ENCODE results near the gene ANXA8L1.
"Not testable (repeated sequence)": the region's sequence is repeated elsewhere in the genome, so short reads cannot be mapped to it uniquely, and the experiment has no call there.

The ANXA8L1 gene

DNA sequence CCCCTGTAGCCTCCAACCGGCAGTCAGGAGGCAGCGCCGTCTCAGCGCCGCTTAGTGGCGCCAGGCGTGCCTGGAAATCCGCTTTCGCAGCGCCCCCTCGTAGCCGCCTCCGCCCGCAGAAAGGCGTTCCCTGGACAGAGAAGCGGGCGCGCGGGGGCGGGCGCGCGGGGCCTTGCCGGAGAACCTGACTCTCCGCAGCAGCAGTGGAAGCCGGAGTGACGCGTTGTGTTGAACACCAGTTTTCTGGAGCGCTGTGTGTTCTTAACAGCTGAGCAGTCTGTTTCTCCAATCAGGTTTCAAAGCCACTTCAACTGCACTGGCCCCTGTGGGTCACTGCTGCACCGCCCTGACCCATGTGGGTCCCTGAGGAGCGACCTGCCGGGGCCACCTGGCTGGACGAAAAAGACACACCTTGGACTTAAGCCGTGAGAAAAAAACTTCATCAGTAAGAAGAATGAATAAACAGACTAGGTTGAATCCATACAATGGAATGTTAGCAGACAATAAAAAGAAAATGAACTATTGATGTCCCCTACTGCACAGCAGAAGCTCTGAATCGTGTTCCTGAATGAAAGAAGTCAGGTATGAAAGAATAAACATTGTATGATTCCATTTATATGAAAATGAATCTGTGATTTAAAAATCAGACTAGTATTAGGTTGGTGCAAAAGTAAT, 22.8 kb downstream of the ANXA8L1 start:
- peak overlapping the region; percentile 31 for H3K4me3 ChIP-seq (ENCODE audit: low read depth, low read length)
- CTCF ChIA-PET; H3K36me3 ChIP-seq (ENCODE audit: control insufficient read depth in 2 of 2, insufficient read depth in 1 of 2, low read length in 2 of 2); H3K9me3 ChIP-seq (ENCODE audit: control insufficient read depth, insufficient read depth, low read depth, low read length); H3K4me1 ChIP-seq (ENCODE audit: control insufficient read depth, insufficient read depth, low read length); H3K27ac ChIP-seq (ENCODE audit: extremely low read depth, low read depth, low read length); POLR2A ChIA-PET: not testable (repeated sequence)
- TF ChIP-seq ZBTB8A (tag by site-specific recombination; IDR thresholded peaks at IDR 0.05), result peak; percentile 68; the same call in 1 of the 2 replicates
- TF ChIP-seq, protein P1, sequence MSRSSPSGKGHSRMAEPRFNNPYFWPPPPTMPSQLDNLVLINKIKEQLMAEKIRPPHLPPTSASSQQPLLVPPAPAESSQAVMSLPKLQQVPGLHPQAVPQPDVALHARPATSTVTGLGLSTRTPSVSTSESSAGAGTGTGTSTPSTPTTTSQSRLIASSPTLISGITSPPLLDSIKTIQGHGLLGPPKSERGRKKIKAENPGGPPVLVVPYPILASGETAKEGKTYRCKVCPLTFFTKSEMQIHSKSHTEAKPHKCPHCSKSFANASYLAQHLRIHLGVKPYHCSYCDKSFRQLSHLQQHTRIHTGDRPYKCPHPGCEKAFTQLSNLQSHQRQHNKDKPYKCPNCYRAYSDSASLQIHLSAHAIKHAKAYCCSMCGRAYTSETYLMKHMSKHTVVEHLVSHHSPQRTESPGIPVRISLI (tag by site-specific recombination; IDR thresholded peaks at IDR 0.05), result 0 out of 2 replicates have a peak, but pooled peaks have one; percentile 22
- TF ChIP-seq ZNF335 (tag by site-specific recombination; conservative IDR thresholded peaks at IDR 0.05), result peak; percentile 61
- TF ChIP-seq, protein P2, sequence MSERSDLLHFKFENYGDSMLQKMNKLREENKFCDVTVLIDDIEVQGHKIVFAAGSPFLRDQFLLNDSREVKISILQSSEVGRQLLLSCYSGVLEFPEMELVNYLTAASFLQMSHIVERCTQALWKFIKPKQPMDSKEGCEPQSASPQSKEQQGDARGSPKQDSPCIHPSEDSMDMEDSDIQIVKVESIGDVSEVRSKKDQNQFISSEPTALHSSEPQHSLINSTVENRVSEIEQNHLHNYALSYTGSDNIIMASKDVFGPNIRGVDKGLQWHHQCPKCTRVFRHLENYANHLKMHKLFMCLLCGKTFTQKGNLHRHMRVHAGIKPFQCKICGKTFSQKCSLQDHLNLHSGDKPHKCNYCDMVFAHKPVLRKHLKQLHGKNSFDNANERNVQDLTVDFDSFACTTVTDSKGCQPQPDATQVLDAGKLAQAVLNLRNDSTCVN (tag by site-specific recombination; optimal IDR thresholded peaks at IDR 0.05), result peak; percentile 30

DNA sequence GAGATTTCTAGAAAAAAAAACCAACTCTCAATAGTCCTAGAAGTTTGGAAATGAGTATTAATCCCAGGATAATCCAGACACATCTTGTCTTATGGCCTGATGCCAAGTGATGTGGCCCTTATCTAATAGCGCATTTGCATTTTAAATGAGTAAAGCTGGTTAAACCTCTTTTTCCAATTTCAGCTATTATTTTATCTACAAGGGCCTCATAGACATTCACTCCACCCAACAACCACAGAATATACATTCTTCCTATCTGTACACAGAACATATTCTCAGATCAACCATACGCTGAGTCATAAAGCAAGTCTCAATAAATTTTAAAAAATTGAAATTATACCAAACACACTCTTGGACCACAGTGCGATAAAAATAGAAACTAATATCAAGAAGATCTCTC, 34.0 kb downstream of the ANXA8L1 start:
- H3K4me1 ChIP-seq (ENCODE audit: control insufficient read depth, insufficient read depth, low read length); H3K36me3 ChIP-seq (ENCODE audit: control insufficient read depth in 2 of 2, insufficient read depth in 1 of 2, low read length in 2 of 2); H3K4me3 ChIP-seq (ENCODE audit: low read depth, low read length); CTCF ChIA-PET; H3K27ac ChIP-seq (ENCODE audit: extremely low read depth, low read depth, low read length); POLR2A ChIA-PET; H3K9me3 ChIP-seq (ENCODE audit: control insufficient read depth, insufficient read depth, low read depth, low read length): not testable (repeated sequence)

DNA sequence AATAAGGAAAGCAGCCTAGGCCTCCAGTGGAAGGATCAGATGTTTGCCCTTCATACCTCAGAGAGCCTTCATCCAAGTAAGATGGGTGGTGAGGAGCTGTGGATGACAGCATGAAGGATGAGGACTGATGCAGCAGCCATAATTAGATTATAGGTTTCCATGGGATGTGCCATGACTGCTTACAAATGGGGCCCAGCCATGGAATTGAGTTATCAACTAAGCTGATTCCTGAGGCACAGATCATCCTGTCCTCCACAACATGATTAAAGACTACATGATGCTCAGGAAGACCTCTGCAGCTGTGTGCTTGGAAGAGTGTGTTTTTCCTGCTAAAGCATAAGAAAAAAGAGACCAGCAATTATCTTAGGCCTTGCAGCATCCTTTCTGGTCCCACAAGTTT, 35.5 kb downstream of the ANXA8L1 start:
- CTCF ChIA-PET; H3K36me3 ChIP-seq (ENCODE audit: control insufficient read depth in 2 of 2, insufficient read depth in 1 of 2, low read length in 2 of 2); POLR2A ChIA-PET; H3K27ac ChIP-seq (ENCODE audit: extremely low read depth, low read depth, low read length); H3K4me1 ChIP-seq (ENCODE audit: control insufficient read depth, insufficient read depth, low read length); H3K9me3 ChIP-seq (ENCODE audit: control insufficient read depth, insufficient read depth, low read depth, low read length); H3K4me3 ChIP-seq (ENCODE audit: low read depth, low read length): not testable (repeated sequence)

DNA sequence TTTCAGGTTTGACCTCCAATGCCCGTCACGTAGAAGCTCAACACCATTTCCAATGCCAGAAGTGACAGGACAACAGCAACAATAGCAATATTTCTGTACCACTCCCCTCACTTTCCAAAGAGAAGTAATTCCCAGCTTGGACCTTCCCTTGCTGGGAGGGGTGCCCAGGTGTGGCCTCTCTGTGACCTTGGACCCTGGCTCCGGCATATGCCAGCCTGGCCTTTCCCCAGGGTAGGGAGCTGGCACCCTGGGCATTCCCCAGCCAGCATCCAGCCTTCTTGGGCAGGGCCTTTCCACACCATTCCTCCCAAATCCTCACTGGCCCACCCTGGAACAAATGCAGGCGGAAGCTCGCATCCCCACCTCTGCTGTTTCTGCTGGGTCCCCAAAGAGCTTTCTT, 37.1 kb downstream of the ANXA8L1 start:
- H3K36me3 ChIP-seq (ENCODE audit: control insufficient read depth in 2 of 2, insufficient read depth in 1 of 2, low read length in 2 of 2); H3K27ac ChIP-seq (ENCODE audit: extremely low read depth, low read depth, low read length); POLR2A ChIA-PET; CTCF ChIA-PET; H3K9me3 ChIP-seq (ENCODE audit: control insufficient read depth, insufficient read depth, low read depth, low read length); H3K4me3 ChIP-seq (ENCODE audit: low read depth, low read length); H3K4me1 ChIP-seq (ENCODE audit: control insufficient read depth, insufficient read depth, low read length): not testable (repeated sequence)

DNA sequence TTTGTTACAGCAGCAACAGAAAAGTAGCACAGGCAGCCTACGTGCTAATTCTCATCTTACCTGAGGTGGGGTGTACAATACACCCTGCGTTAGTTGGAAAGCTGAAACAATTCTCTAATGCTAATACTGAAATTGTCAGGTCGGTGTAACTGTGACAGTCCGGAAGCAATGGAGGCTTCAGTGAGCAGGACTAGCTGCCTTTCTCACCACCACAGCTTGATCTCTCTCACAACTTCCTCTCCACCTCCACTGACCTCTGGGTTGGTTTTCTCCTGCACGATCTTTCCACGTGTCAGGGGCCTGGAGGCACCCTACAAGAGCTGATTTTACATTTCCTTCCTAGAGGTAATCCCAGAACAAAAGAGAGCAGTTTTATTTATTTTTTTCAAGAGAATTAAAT, 39.7 kb downstream of the ANXA8L1 start:
- CTCF ChIA-PET; H3K4me3 ChIP-seq (ENCODE audit: low read depth, low read length); H3K9me3 ChIP-seq (ENCODE audit: control insufficient read depth, insufficient read depth, low read depth, low read length); H3K36me3 ChIP-seq (ENCODE audit: control insufficient read depth in 2 of 2, insufficient read depth in 1 of 2, low read length in 2 of 2); POLR2A ChIA-PET; H3K27ac ChIP-seq (ENCODE audit: extremely low read depth, low read depth, low read length); H3K4me1 ChIP-seq (ENCODE audit: control insufficient read depth, insufficient read depth, low read length): not testable (repeated sequence)

DNA sequence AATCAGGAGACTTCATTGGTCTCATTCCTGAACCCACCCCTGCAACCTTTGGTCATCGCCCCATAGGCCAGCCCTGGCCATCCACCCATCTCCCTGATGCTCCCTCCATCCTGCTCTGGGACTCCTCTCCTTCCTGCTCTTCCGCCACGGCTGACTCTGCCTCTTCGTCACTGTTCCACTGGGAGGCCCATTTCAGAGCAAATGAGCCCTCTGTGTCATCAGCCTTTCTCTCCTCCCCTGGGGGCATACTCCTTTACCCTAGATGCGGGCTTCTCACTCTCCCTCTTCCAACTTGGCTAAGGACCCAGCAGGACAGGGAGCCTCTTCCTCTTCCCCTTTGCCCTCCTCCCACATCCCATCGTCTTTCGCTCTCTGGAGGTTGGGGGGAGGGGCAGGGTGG, 42.7 kb downstream of the ANXA8L1 start:
- POLR2A ChIA-PET; H3K4me3 ChIP-seq (ENCODE audit: low read depth, low read length); H3K36me3 ChIP-seq (ENCODE audit: control insufficient read depth in 2 of 2, insufficient read depth in 1 of 2, low read length in 2 of 2); H3K27ac ChIP-seq (ENCODE audit: extremely low read depth, low read depth, low read length); H3K9me3 ChIP-seq (ENCODE audit: control insufficient read depth, insufficient read depth, low read depth, low read length); CTCF ChIA-PET; H3K4me1 ChIP-seq (ENCODE audit: control insufficient read depth, insufficient read depth, low read length): not testable (repeated sequence)

DNA sequence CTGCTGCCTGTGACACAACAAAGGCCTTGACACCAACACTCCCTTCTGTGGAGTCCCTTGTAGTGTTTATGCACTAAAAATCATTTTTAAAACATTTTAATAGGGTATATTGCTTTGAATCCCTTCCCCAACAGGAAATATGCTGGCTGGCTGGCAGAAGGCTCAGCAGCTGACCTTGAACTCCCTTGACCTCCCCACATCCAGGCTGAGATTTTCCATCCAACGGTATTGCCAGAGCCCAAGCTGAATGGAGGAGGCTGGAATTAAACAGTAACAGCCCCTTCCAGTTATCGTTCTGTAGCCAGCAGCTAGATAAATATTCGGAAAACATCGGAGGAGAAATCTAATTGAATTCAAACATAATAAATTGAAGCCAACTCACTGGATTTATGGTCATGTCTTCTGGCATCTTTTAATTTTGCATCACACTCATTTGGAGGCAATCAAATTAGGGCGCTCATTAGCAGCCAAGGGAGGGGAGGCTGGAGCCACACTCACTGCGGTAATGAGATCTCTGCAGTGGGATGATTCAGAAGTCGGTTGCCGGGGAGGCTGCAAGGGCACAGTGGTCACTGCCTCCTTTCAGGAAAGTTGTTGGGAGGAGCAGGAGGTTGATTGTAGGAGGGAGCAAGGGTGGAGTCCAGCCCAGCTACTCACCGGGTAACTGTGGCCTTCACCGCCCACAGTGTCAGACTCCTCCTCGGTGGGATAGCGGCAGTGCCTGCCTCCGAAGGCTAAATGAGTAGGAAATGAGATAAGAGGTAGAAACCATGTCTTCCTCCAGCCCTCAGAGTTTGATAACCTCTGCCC, 44.2 kb downstream of the ANXA8L1 start:
- H3K4me3 ChIP-seq (ENCODE audit: low read depth, low read length); POLR2A ChIA-PET; H3K27ac ChIP-seq (ENCODE audit: extremely low read depth, low read depth, low read length); H3K9me3 ChIP-seq (ENCODE audit: control insufficient read depth, insufficient read depth, low read depth, low read length); H3K36me3 ChIP-seq (ENCODE audit: control insufficient read depth in 2 of 2, insufficient read depth in 1 of 2, low read length in 2 of 2); CTCF ChIA-PET; H3K4me1 ChIP-seq (ENCODE audit: control insufficient read depth, insufficient read depth, low read length): not testable (repeated sequence)

DNA sequence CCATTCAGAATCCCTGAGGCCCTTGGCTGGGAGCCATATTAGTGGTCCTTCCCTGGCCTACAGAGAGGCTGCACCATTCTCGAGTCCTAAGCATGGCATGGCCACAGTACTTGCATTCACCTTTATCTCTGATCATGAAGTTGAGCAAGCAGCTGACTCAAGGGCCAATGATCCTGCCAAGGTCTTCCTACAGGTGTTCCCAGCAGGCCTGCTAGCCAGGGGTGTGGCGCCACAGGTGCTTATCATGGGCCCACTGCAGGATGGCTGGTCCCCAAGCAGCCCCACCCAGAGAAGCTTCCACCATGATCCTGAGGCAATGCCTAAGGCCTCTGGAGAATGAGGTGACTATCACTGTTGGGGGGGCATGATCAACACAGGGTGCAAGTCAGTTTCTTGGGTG, 48.0 kb downstream of the ANXA8L1 start:
- H3K9me3 ChIP-seq (ENCODE audit: control insufficient read depth, insufficient read depth, low read depth, low read length); H3K36me3 ChIP-seq (ENCODE audit: control insufficient read depth in 2 of 2, insufficient read depth in 1 of 2, low read length in 2 of 2); CTCF ChIA-PET; POLR2A ChIA-PET; H3K4me1 ChIP-seq (ENCODE audit: control insufficient read depth, insufficient read depth, low read length); H3K27ac ChIP-seq (ENCODE audit: extremely low read depth, low read depth, low read length); H3K4me3 ChIP-seq (ENCODE audit: low read depth, low read length): not testable (repeated sequence)

DNA sequence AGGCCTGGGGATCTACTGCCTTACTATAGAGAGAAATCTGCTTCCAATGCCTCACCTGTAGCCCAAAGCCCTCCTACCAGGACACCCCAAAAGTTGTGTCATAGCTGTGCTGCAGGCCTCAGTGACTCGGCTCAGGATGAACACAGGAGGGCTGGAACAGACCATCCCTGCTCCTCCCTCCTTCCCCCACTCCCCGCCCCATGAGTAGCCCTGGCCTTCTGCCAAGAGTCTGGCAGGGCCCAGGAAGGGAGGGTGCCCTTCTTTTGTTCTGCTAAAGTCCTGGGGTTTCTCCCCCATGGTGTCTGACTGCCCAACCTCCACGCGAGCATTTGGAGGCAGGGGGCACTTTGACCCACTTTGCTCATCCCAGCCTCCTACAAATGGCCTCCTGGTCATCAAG, 65.4 kb downstream of the ANXA8L1 start:
- H3K4me1 ChIP-seq (ENCODE audit: control insufficient read depth, insufficient read depth, low read length); H3K27ac ChIP-seq (ENCODE audit: extremely low read depth, low read depth, low read length); H3K36me3 ChIP-seq (ENCODE audit: control insufficient read depth in 2 of 2, insufficient read depth in 1 of 2, low read length in 2 of 2); H3K4me3 ChIP-seq (ENCODE audit: low read depth, low read length); POLR2A ChIA-PET; H3K9me3 ChIP-seq (ENCODE audit: control insufficient read depth, insufficient read depth, low read depth, low read length); CTCF ChIA-PET: not testable (repeated sequence)

All from HEK293 (cell line).